ENCODE data around the gene PUS7L. TPM values are rescaled to one million over a fixed set of nuclear protein-coding genes. Genes with fewer than 3 reads are reported as not detected.

The PUS7L gene
- total and polyA plus RNA-seq, 2 experiments from 2014 or later: 36.0 to 66.1 TPM

GRCh38 chr12:43740511-43741100 is 18.0 kb downstream of the PUS7L start:
- H3K36me3 ChIP-seq (ENCODE audit: insufficient read depth): peaks cover 11% of the 10 kb centered on the region; the same call in 1 of the 2 replicates
- peaks cover 5% of the 10 kb centered on the region for H3K4me1 ChIP-seq (ENCODE audit: insufficient read depth)
- H3F3A ChIP-seq (replicated peaks; ENCODE audit: low read depth): no peaks in the 10 kb centered on the region
- Mint-ChIP-seq H3K4me3 (no peak overlapping the region), H3K4me1 (peaks cover 5% of the 10 kb centered on the region), H3K27me3 (ENCODE audit: insufficient read depth, low read depth, poor library complexity) (no peaks in the 10 kb centered on the region), H3K9me3 (no peaks in the 10 kb centered on the region), H3K27ac (no peak overlapping the region), H3K36me3 (ENCODE audit: low read depth) (peaks cover 21% of the 10 kb centered on the region)
- H2AFZ ChIP-seq: no peak overlapping the region
- H3K9me2 ChIP-seq (ENCODE audit: insufficient read depth): no peaks in the 10 kb centered on the region
- no peak overlapping the region for H3K4me3 ChIP-seq
- DNase-seq (ENCODE audit: low spot score): no peak
- H3K79me2 ChIP-seq (replicated peaks; ENCODE audit: insufficient read depth): no peaks in the 10 kb centered on the region
- no peaks in the 10 kb centered on the region for H4K20me1 ChIP-seq (replicated peaks; ENCODE audit: insufficient read depth)
- no peak for TF ChIP-seq ZNF331 (CRISPR knock-in tag; IDR thresholded peaks at IDR 0.05; ENCODE audit: low read depth)
- no peak for TF ChIP-seq EZH2 (IDR thresholded peaks at IDR 0.05; ENCODE audit: low read depth, unreplicated experiment)
- TF ChIP-seq REST (IDR thresholded peaks at IDR 0.05; ENCODE audit: unreplicated experiment): no peak
- TF ChIP-seq ETS1 (IDR thresholded peaks at IDR 0.05): no peak
- TF ChIP-seq ZNF114 (CRISPR knock-in tag; IDR thresholded peaks at IDR 0.05): no peak
- no peak for TF ChIP-seq CREB1 (CRISPR knock-in tag; IDR thresholded peaks at IDR 0.05; ENCODE audit: low read depth)
- no peak for TF ChIP-seq JUNB (IDR thresholded peaks at IDR 0.05; ENCODE audit: unreplicated experiment)
- no peak for TF ChIP-seq STAT1 (IDR thresholded peaks at IDR 0.05; ENCODE audit: unreplicated experiment)
- no peak overlapping the region for H3K4me2 ChIP-seq
- no peaks in the 10 kb centered on the region for H3K27me3 ChIP-seq (ENCODE audit: insufficient read depth)
- ATAC-seq: no peak
- no peak overlapping the region for H3K27ac ChIP-seq (ENCODE audit: low read depth)

- Mint-ChIP-seq H3K4me3 (no peak overlapping the region), H3K27me3 (ENCODE audit: insufficient read depth, low read depth, poor library complexity) (no peaks in the 10 kb centered on the region), H3K36me3 (ENCODE audit: low read depth) (peaks cover 9% of the 10 kb centered on the region; the same call in 2 of the 3 replicates), H3K4me1 (peaks cover 5% of the 10 kb centered on the region), H3K9me3 (no peaks in the 10 kb centered on the region), H3K27ac (no peak overlapping the region)
- H3K36me3 ChIP-seq (ENCODE audit: insufficient read depth): peaks cover 11% of the 10 kb centered on the region; the same call in 1 of the 2 replicates
- H3K27ac ChIP-seq (ENCODE audit: low read depth): no peak overlapping the region
- H2AFZ ChIP-seq: no peak overlapping the region
- TF ChIP-seq ETS1 (IDR thresholded peaks at IDR 0.05) (no peak), POLR2AphosphoS5 (IDR thresholded peaks at IDR 0.05; ENCODE audit: low read depth) (no peak), CREB1 (CRISPR knock-in tag; IDR thresholded peaks at IDR 0.05; ENCODE audit: low read depth) (no peak), CTCF (conservative IDR thresholded peaks at IDR 0.05; ENCODE audit: low read depth in 2 of 2) (no peak), EZH2phosphoT487 (IDR thresholded peaks at IDR 0.05; ENCODE audit: unreplicated experiment) (no peak), EZH2 (IDR thresholded peaks at IDR 0.05; ENCODE audit: low read depth, unreplicated experiment) (no peak)
- H3F3A ChIP-seq (replicated peaks; ENCODE audit: low read depth): no peaks in the 10 kb centered on the region
- peaks cover 5% of the 10 kb centered on the region for H3K4me1 ChIP-seq (ENCODE audit: insufficient read depth)
- no peak for ATAC-seq
- no peak for DNase-seq (ENCODE audit: low spot score)
- no peak overlapping the region for H3K4me2 ChIP-seq
- H3K79me2 ChIP-seq (replicated peaks; ENCODE audit: insufficient read depth): no peaks in the 10 kb centered on the region
- no peaks in the 10 kb centered on the region for H3K9me2 ChIP-seq (ENCODE audit: insufficient read depth)
- no peak overlapping the region for H3K4me3 ChIP-seq
- no peaks in the 10 kb centered on the region for H4K20me1 ChIP-seq (replicated peaks; ENCODE audit: insufficient read depth)
- H3K27me3 ChIP-seq (ENCODE audit: insufficient read depth): no peaks in the 10 kb centered on the region
Measured at GRCh38 chr12:43737646-43738045, 20.9 kb downstream of the PUS7L start.

Measured in GM23338 (cell line).